PFSK-1 (cell line): ENCODE data around the gene ANGPT4.

Experiments used
- POLR2AphosphoS5 ChIP-seq: IDR thresholded peaks from 2 replicates; pipeline ENCODE4 v1.6.1; 2012; ENCODE audit warnings: low read depth, mild to moderate bottlenecking, control low read depth, low read length, moderate library complexity
- SIN3A ChIP-seq: IDR thresholded peaks from 2 replicates; pipeline ENCODE4 v1.6.1; 2012; ENCODE audit warnings: mild to moderate bottlenecking, low read length, moderate library complexity, borderline replicate concordance; ENCODE audit not compliant: insufficient read depth
- TAF1 ChIP-seq: IDR thresholded peaks from 2 replicates; pipeline ENCODE4 v1.6.1; 2012; ENCODE audit warnings: low read length, control low read depth, borderline replicate concordance; ENCODE audit not compliant: insufficient read depth
- TF ChIP-seq, protein P1 (sequence below), 2 experiments: IDR thresholded peaks; 2 replicates each; pipeline versions ENCODE4 v1.6.1 to v1.8.0; 2011 to 2012; ENCODE audit warnings: low read depth in 2 of 2, low read length in 2 of 2, control low read depth in 1 of 2, inconsistent platforms in 1 of 2, mild to moderate bottlenecking in 1 of 2, moderate library complexity in 1 of 2; ENCODE audit not compliant: insufficient read depth in 1 of 2

DNA sequence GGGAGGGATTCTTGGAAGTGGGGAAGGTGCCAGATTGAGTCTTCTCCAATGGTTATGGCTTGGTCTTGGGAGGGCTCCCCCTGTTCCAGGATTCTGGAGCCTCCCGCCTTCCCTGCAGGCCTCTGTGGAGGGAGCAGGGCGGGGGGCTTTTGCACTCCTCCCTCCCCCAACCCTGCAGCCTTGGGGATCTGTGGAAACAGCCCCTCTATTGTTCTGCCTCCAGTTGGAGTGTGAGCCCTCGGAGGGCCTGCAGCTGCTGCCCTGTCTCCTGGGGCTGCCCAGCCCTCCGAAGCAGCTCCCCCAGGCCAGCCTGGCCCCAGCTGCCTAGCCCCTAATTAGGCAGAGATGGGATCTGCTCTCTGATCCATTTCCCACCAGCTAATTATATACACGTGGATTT is 67.9 kb downstream of the ANGPT4 start:
- TF ChIP-seq TAF1 (no peak), SIN3A (no peak), POLR2AphosphoS5 (no peak)
- TF ChIP-seq, protein P1, sequence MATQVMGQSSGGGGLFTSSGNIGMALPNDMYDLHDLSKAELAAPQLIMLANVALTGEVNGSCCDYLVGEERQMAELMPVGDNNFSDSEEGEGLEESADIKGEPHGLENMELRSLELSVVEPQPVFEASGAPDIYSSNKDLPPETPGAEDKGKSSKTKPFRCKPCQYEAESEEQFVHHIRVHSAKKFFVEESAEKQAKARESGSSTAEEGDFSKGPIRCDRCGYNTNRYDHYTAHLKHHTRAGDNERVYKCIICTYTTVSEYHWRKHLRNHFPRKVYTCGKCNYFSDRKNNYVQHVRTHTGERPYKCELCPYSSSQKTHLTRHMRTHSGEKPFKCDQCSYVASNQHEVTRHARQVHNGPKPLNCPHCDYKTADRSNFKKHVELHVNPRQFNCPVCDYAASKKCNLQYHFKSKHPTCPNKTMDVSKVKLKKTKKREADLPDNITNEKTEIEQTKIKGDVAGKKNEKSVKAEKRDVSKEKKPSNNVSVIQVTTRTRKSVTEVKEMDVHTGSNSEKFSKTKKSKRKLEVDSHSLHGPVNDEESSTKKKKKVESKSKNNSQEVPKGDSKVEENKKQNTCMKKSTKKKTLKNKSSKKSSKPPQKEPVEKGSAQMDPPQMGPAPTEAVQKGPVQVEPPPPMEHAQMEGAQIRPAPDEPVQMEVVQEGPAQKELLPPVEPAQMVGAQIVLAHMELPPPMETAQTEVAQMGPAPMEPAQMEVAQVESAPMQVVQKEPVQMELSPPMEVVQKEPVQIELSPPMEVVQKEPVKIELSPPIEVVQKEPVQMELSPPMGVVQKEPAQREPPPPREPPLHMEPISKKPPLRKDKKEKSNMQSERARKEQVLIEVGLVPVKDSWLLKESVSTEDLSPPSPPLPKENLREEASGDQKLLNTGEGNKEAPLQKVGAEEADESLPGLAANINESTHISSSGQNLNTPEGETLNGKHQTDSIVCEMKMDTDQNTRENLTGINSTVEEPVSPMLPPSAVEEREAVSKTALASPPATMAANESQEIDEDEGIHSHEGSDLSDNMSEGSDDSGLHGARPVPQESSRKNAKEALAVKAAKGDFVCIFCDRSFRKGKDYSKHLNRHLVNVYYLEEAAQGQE (IDR thresholded peaks at IDR 0.05; ENCODE audit: insufficient read depth in 1 of 2, low read depth in 2 of 2, low read length in 2 of 2), result no peak
